Stomach (tissue), 4 donors: ENCODE results near the gene SUCLA2.

Experiments used
- EP300 ChIP-seq: sonication (generic); formaldehyde crosslinking; IDR thresholded peaks from one replicate; pipeline ENCODE4 v1.6.1; 2017; ENCODE audit warnings: antibody characterized with exemption
- TF ChIP-seq, protein P1 (sequence below), 7 experiments: fragments of 450-650 bp in 4 of 7; fragments of 200-600 bp in 3 of 7; sonication (generic) in 3 of 7; IDR thresholded peaks; one replicate each; pipeline ENCODE4 v1.5.1; 2016 to 2019; ENCODE audit warnings: antibody characterized with exemption in 7 of 7, control low read depth in 2 of 7, mild to moderate bottlenecking in 1 of 7

- TF ChIP-seq EP300: no peak
- TF ChIP-seq, protein P1, sequence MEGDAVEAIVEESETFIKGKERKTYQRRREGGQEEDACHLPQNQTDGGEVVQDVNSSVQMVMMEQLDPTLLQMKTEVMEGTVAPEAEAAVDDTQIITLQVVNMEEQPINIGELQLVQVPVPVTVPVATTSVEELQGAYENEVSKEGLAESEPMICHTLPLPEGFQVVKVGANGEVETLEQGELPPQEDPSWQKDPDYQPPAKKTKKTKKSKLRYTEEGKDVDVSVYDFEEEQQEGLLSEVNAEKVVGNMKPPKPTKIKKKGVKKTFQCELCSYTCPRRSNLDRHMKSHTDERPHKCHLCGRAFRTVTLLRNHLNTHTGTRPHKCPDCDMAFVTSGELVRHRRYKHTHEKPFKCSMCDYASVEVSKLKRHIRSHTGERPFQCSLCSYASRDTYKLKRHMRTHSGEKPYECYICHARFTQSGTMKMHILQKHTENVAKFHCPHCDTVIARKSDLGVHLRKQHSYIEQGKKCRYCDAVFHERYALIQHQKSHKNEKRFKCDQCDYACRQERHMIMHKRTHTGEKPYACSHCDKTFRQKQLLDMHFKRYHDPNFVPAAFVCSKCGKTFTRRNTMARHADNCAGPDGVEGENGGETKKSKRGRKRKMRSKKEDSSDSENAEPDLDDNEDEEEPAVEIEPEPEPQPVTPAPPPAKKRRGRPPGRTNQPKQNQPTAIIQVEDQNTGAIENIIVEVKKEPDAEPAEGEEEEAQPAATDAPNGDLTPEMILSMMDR (IDR thresholded peaks at IDR 0.05): no peak
Measured at GRCh38 chr13:47962237-47962636, 38.8 kb downstream of the SUCLA2 start.
